ENCODE data around the gene RPS17. TPM values are rescaled to one million over a fixed set of nuclear protein-coding genes. Genes with fewer than 3 reads are reported as not detected.
"Not testable (repeated sequence)": the region's sequence is repeated elsewhere in the genome, so short reads cannot be mapped to it uniquely, and the experiment has no call there.

Gene RPS17
- total and polyA plus RNA-seq, 5 donors from 2014 or later: 1,155 to 1,792 (median 1,597) TPM

DNA sequence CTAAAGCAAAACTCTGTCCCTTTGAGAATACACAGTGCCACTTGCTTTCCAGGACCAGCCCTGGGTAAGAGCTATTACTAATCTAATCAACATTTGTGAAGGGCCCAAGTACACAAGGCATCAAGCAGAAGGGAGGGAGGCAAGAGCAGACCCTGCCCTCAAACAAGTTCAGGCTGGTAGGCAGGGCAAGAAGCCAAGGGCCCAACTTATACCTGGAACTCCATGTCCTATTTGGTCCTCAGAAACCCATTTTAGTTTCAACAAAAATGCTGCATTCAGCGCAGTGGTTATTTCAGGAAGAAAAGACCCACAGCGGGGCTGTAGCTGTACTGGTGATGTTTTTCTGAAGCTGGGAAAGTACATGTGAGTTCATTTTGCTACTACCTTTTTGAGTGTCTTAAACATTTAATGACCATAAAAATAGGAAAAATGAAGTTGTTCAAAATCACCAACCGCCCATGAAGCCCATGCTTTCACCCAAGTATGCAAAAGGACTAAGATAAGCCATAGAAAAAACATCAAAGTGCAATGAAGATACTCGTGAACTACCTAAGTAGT, 2.8 kb downstream of the RPS17 start:
- H3K36me3 Mint-ChIP-seq: peaks cover 41% of the 10 kb centered on the region
- no peak overlapping the region for H3K27ac ChIP-seq (ENCODE audit: insufficient read depth, low read length, poor library complexity, severe bottlenecking)
- no peak for ATAC-seq (ENCODE audit: low read depth in 2 of 2)

DNA sequence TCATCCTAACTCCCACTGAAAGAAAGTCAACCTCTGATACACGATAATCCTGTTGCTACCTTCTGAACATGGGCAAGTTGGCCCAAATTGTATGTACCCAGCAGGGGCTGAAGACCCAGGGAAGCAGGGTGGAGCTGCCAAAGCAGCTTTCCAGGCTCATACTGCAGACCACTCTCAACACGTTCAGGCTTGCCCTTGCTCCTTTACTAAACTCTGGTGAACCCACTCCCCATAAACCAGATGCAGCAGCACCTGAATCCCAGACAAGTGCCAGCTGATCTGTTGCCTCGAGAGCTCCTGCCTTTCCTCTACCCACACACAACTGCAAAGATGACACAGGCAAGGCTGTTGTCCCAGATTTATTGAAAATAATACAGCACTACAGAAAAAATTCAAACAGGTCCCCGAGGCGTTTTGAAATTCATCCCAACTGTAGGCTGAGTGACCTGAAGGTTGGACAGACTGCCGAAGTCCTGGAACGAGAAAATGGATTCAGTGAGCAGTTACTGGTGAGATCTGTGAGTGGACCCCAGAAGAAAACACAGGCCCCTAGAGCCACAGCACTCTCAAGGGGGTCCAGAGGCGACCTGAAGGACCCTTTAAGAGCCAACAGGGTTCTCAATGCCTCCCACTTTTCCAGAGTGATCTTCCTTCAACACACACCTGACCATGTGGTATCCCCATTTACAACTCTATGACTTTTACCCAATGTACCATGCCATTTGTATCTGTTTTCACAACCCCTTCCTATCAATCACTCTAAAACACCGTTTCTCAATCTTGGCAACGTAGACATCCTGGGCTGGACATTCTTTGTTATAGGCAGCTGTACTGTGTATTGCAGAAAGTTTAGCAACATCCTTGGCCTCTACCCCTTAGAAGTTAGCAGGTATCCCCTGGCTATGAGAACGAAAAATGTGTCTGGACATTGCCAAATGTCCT, 3.6 kb downstream of the RPS17 start:
- H3K4me3 Mint-ChIP-seq: peak overlapping the region; percentile 12 to 79 (median 18)
- Histone ChIP-seq H3K9me3 (ENCODE audit: control insufficient read depth in 2 of 2, low read length in 2 of 2) (no peaks in the 10 kb centered on the region), H3K36me3 (ENCODE audit: control insufficient read depth, insufficient read depth, low read length) (peaks cover 53% of the 10 kb centered on the region), H3K4me3 (ENCODE audit: low read depth, low read length) (no peak overlapping the region), H3K27ac (ENCODE audit: insufficient read depth, low read length, poor library complexity, severe bottlenecking) (no peak overlapping the region), H3K27me3 (ENCODE audit: control insufficient read depth, insufficient read depth, low read length) (no peaks in the 10 kb centered on the region), H3K4me1 (ENCODE audit: control insufficient read depth, insufficient read depth, low read length, poor library complexity, severe bottlenecking) (peaks cover 26% of the 10 kb centered on the region)
- no peaks in the 10 kb centered on the region for H3K9me3 Mint-ChIP-seq
- ATAC-seq (ENCODE audit: low read depth in 2 of 2) (no peak), DNase-seq (no peak)
- peaks cover 5% of the 10 kb centered on the region for H3K27me3 Mint-ChIP-seq
- H3K27ac Mint-ChIP-seq: peak overlapping the region in 1 of 3 donors; percentile 81
- peaks cover 41% of the 10 kb centered on the region for H3K36me3 Mint-ChIP-seq
- peaks cover 0 to 40% (median 15%) of the 10 kb centered on the region in 4 donors for H3K4me1 Mint-ChIP-seq

More for the DNA sequence above, 2.8 kb downstream of the RPS17 start:
- Histone ChIP-seq H3K9me3 (ENCODE audit: control insufficient read depth in 2 of 2, low read length in 2 of 2) (no peaks in the 10 kb centered on the region), H3K4me1 (ENCODE audit: control insufficient read depth, insufficient read depth, low read length, poor library complexity, severe bottlenecking) (peaks cover 26% of the 10 kb centered on the region), H3K36me3 (ENCODE audit: control insufficient read depth, insufficient read depth, low read length) (peaks cover 53% of the 10 kb centered on the region), H3K27me3 (ENCODE audit: control insufficient read depth, insufficient read depth, low read length) (no peaks in the 10 kb centered on the region), H3K4me3 (ENCODE audit: low read depth, low read length) (no peak overlapping the region)
- H3K27ac Mint-ChIP-seq: peak overlapping the region in 2 of 3 donors; percentile 59 to 70
- no peaks in the 10 kb centered on the region for H3K9me3 Mint-ChIP-seq
- H3K27me3 Mint-ChIP-seq: peaks cover 5% of the 10 kb centered on the region
- peak overlapping the region; percentile 35 to 79 (median 63) for H3K4me3 Mint-ChIP-seq
- DNase-seq: no peak
- peaks cover 0 to 40% (median 15%) of the 10 kb centered on the region in 4 donors for H3K4me1 Mint-ChIP-seq

DNA sequence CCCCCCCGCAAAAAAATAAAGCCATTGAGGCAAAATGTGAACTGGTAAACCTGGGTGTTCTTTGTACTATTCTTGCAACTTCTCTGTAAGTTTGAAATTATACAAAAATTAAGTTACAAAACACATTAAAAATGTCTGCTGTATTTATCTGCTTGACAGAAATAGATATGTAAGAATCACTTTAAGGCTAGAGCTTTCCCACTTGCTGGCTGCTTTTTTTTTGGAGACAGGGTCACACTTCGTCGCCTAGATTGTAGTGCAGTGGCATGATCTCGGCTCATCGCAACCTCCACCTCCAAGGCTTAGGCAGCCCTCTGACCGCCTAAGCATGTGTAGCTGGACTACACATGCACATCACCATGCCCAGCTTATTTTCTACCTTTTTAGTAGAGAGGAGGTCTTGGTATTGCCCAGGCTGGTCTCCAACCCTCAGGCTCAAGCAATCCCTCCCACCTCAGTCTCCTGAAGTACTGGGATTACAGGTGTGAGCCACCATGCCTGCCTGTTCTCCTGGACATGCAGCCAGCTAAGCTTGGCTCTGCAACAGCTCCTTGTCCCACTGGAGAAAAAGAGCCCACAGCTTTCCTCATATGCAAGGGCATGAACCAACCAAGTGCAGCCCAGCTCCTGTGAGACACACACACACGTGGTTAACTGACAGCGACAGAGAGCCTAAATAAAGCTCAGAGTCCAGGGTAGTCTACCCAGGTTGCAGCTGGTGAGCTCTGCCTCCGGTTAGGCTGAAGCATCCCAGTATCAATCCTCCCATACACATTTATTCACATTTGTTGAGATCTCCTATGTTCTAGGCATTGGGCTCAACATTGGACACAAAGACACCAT, 4.5 kb downstream of the RPS17 start:
- H3K36me3 ChIP-seq (ENCODE audit: control insufficient read depth, insufficient read depth, low read length): peaks cover 53% of the 10 kb centered on the region
- H3K9me3 ChIP-seq (ENCODE audit: control insufficient read depth in 2 of 2, low read length in 2 of 2): no peaks in the 10 kb centered on the region
- peaks cover 0 to 38% (median 16%) of the 10 kb centered on the region in 4 donors for H3K4me1 Mint-ChIP-seq
- H3K27ac ChIP-seq (ENCODE audit: insufficient read depth, low read length, poor library complexity, severe bottlenecking): no peak overlapping the region
- peak overlapping the region in 1 of 3 donors; percentile 81 for H3K27ac Mint-ChIP-seq
- no peak overlapping the region for H3K4me3 ChIP-seq (ENCODE audit: low read depth, low read length)
- no peaks in the 10 kb centered on the region for H3K27me3 ChIP-seq (ENCODE audit: control insufficient read depth, insufficient read depth, low read length)
- DNase-seq (no peak), ATAC-seq (ENCODE audit: low read depth in 2 of 2) (no peak)
- peaks cover 41% of the 10 kb centered on the region for H3K36me3 Mint-ChIP-seq
- H3K27me3 Mint-ChIP-seq: peaks cover 4% of the 10 kb centered on the region
- peaks cover 23% of the 10 kb centered on the region for H3K4me1 ChIP-seq (ENCODE audit: control insufficient read depth, insufficient read depth, low read length, poor library complexity, severe bottlenecking)
- no peaks in the 10 kb centered on the region for H3K9me3 Mint-ChIP-seq
- H3K4me3 Mint-ChIP-seq: peak overlapping the region in 2 of 4 donors; percentile 67 to 77

DNA sequence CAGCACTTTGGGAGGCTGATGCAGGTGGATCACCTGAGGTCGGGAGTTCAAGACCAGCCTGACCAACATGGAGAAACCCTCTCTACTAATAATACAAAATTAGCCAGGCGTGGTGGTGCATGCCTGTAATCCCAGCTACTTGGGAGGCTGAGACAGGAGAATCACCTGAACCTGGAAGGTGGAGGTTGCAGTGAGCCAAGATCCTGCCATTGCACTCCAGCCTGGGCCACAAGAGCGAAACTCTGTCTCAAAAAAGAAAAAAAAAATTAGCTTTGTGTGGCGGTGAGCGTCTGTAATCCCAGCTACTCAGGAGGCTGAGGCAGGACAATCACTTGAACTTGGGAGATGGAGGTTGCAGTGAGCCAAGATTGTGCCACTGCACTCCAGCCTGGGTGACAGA, 5.1 kb downstream of the RPS17 start:
- not testable (repeated sequence) for ATAC-seq (ENCODE audit: low read depth in 2 of 2); H3K9me3 Mint-ChIP-seq; H3K27me3 ChIP-seq (ENCODE audit: control insufficient read depth, insufficient read depth, low read length); H3K9me3 ChIP-seq (ENCODE audit: control insufficient read depth in 2 of 2, low read length in 2 of 2); H3K27ac Mint-ChIP-seq; H3K27me3 Mint-ChIP-seq; H3K4me3 Mint-ChIP-seq; H3K4me3 ChIP-seq (ENCODE audit: low read depth, low read length); DNase-seq; H3K27ac ChIP-seq (ENCODE audit: insufficient read depth, low read length, poor library complexity, severe bottlenecking)
- H3K36me3 ChIP-seq (ENCODE audit: control insufficient read depth, insufficient read depth, low read length): peaks cover 53% of the 10 kb centered on the region
- peaks cover 24% of the 10 kb centered on the region for H3K4me1 ChIP-seq (ENCODE audit: control insufficient read depth, insufficient read depth, low read length, poor library complexity, severe bottlenecking)
- H3K4me1 Mint-ChIP-seq: peaks cover 0 to 39% (median 17%) of the 10 kb centered on the region in 4 donors
- peaks cover 41% of the 10 kb centered on the region for H3K36me3 Mint-ChIP-seq

DNA sequence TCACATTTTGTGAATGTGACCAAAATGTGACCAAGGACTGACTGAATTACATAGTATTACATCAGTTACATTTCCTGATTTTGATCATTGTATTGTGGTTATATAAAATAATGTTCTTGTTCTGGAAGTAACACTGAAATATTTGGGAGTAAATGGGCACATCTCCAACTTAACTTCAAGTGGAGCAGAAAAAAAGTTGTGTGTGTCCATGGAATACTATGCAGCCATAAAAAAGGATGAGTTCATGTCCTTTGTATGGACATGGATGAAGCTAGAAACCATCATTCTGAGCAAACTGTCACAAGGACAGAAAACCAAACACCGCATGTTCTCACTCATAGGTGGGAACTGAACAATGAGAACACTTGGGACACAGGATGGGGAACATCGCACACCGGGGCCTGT, 5.8 kb downstream of the RPS17 start:
- not testable (repeated sequence) for ATAC-seq (ENCODE audit: low read depth in 2 of 2); H3K9me3 ChIP-seq (ENCODE audit: control insufficient read depth in 2 of 2, low read length in 2 of 2); H3K27me3 Mint-ChIP-seq; DNase-seq; H3K4me3 Mint-ChIP-seq; H3K4me3 ChIP-seq (ENCODE audit: low read depth, low read length); H3K27ac ChIP-seq (ENCODE audit: insufficient read depth, low read length, poor library complexity, severe bottlenecking); H3K27me3 ChIP-seq (ENCODE audit: control insufficient read depth, insufficient read depth, low read length); H3K27ac Mint-ChIP-seq; H3K9me3 Mint-ChIP-seq
- Histone ChIP-seq H3K4me1 (ENCODE audit: control insufficient read depth, insufficient read depth, low read length, poor library complexity, severe bottlenecking) (peaks cover 20% of the 10 kb centered on the region), H3K36me3 (ENCODE audit: control insufficient read depth, insufficient read depth, low read length) (peaks cover 53% of the 10 kb centered on the region)
- Mint-ChIP-seq H3K4me1 (peaks cover 0 to 35% (median 17%) of the 10 kb centered on the region in 4 donors), H3K36me3 (peaks cover 41% of the 10 kb centered on the region)

DNA sequence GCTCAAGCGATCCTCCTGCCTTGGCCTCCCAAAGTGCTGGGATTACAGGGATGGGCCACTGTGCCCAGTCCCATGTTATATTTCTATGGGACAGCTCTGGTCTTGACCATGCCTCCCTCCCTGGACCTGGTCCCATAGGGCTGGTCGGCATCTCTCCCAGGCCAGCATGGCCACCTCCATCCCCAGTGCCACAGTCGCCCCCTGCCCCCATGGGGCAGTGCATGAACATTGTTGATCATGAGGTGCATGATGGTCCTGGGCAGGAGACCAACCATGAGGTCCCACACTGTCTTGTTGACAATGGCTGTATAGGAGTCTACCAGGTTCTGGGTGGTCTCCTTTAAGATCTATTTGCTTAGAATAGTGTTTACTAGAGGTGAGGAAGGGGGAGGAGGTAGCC, 6.5 kb downstream of the RPS17 start:
- Mint-ChIP-seq H3K27ac (no peak overlapping the region), H3K9me3 (no peaks in the 10 kb centered on the region), H3K4me3 (no peak overlapping the region), H3K27me3 (no peaks in the 10 kb centered on the region), H3K36me3 (peaks cover 36% of the 10 kb centered on the region), H3K4me1 (peaks cover 0 to 29% (median 12%) of the 10 kb centered on the region in 4 donors)
- peaks cover 51% of the 10 kb centered on the region for H3K36me3 ChIP-seq (ENCODE audit: control insufficient read depth, insufficient read depth, low read length)
- no peaks in the 10 kb centered on the region for H3K27me3 ChIP-seq (ENCODE audit: control insufficient read depth, insufficient read depth, low read length)
- no peak overlapping the region for H3K27ac ChIP-seq (ENCODE audit: insufficient read depth, low read length, poor library complexity, severe bottlenecking)
- H3K4me1 ChIP-seq (ENCODE audit: control insufficient read depth, insufficient read depth, low read length, poor library complexity, severe bottlenecking): peaks cover 13% of the 10 kb centered on the region
- no peaks in the 10 kb centered on the region for H3K9me3 ChIP-seq (ENCODE audit: control insufficient read depth in 2 of 2, low read length in 2 of 2)
- H3K4me3 ChIP-seq (ENCODE audit: low read depth, low read length): no peak overlapping the region
- no peak for DNase-seq
- no peak for ATAC-seq (ENCODE audit: low read depth in 2 of 2)

DNA sequence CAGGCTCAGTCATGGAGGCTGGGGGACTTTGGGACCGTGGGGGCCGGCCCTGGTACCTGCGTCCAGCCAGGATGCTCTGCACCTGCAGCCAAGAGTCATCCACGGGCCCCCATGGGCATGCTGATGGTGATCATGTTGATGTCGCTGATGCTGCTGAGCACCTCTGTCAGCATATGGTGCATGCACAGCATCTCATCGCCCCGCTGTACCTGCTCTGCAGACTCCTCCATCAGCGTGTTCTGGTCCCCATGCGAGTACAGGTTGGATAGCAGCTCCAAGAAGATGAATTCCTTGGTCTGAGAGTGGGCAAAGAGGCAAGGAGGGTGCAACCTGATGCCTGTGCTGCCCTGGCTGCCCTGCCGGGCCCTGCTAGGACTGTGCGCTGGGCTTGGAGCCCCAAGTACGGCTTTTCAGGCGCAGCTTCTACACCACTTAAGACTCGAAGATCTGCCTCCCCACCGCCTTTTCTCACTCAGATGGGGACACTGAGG, 7.2 kb downstream of the RPS17 start:
- Histone ChIP-seq H3K27ac (ENCODE audit: insufficient read depth, low read length, poor library complexity, severe bottlenecking) (no peak overlapping the region), H3K36me3 (ENCODE audit: control insufficient read depth, insufficient read depth, low read length) (peaks cover 44% of the 10 kb centered on the region), H3K4me3 (ENCODE audit: low read depth, low read length) (no peak overlapping the region), H3K9me3 (ENCODE audit: control insufficient read depth in 2 of 2, low read length in 2 of 2) (no peaks in the 10 kb centered on the region), H3K27me3 (ENCODE audit: control insufficient read depth, insufficient read depth, low read length) (no peaks in the 10 kb centered on the region), H3K4me1 (ENCODE audit: control insufficient read depth, insufficient read depth, low read length, poor library complexity, severe bottlenecking) (peaks cover 6% of the 10 kb centered on the region)
- Mint-ChIP-seq H3K27ac (peak overlapping the region in 1 of 3 donors; percentile 61), H3K4me3 (no peak overlapping the region), H3K36me3 (peaks cover 33% of the 10 kb centered on the region), H3K27me3 (no peaks in the 10 kb centered on the region), H3K9me3 (no peaks in the 10 kb centered on the region), H3K4me1 (peaks cover 0 to 21% (median 10%) of the 10 kb centered on the region in 4 donors)
- ATAC-seq (ENCODE audit: low read depth in 2 of 2) (no peak), DNase-seq (no peak)

Measured in CD4-positive, CD25-positive, alpha-beta regulatory T cell (primary cell).